IPS-15b (cell line): ENCODE results near the gene RAB6A.
"Not testable (repeated sequence)": the region's sequence is repeated elsewhere in the genome, so short reads cannot be mapped to it uniquely, and the experiment has no call there.

Experiments used
- H3K27me3 ChIP-seq: one replicate; pipeline ENCODE4 v1.6.1; 2013; ENCODE audit warnings: low read length; ENCODE audit not compliant: control insufficient read depth, insufficient read depth
- H3K36me3 ChIP-seq: one replicate; pipeline ENCODE4 v1.6.1; 2013; ENCODE audit warnings: low read length; ENCODE audit not compliant: control insufficient read depth, insufficient read depth
- H3K4me1 ChIP-seq: one replicate; pipeline ENCODE4 v1.6.1; 2013; ENCODE audit warnings: mild to moderate bottlenecking, low read length; ENCODE audit not compliant: control insufficient read depth, insufficient read depth
- H3K4me3 ChIP-seq: one replicate; pipeline ENCODE4 v1.5.1; 2013; ENCODE audit warnings: low read depth, low read length
- H3K9ac ChIP-seq: one replicate; pipeline ENCODE4 v1.6.1; 2013; ENCODE audit warnings: low read depth, mild to moderate bottlenecking, low read length
- H3K9me3 ChIP-seq: one replicate; pipeline ENCODE4 v1.6.1; 2013; ENCODE audit warnings: mild to moderate bottlenecking, low read length; ENCODE audit not compliant: control insufficient read depth, insufficient read depth

Gene RAB6A

GRCh38 chr11:73747762-73748161, 13.1 kb downstream of the RAB6A start:
- no peaks in the 10 kb centered on the region for H3K4me1 ChIP-seq
- no peak overlapping the region for H3K9ac ChIP-seq
- H3K9me3 ChIP-seq, result no peaks in the 10 kb centered on the region
- H3K4me3 ChIP-seq, result no peak overlapping the region
- H3K27me3 ChIP-seq, result no peaks in the 10 kb centered on the region
- no peaks in the 10 kb centered on the region for H3K36me3 ChIP-seq

GRCh38 chr11:73746701-73747100, 14.2 kb downstream of the RAB6A start:
- no peak overlapping the region for H3K4me3 ChIP-seq
- no peaks in the 10 kb centered on the region for H3K36me3 ChIP-seq
- H3K4me1 ChIP-seq, result no peaks in the 10 kb centered on the region
- no peak overlapping the region for H3K9ac ChIP-seq
- H3K9me3 ChIP-seq, result no peaks in the 10 kb centered on the region
- H3K27me3 ChIP-seq, result no peaks in the 10 kb centered on the region

- Histone ChIP-seq H3K27me3 (no peaks in the 10 kb centered on the region), H3K9ac (no peak overlapping the region), H3K4me3 (no peak overlapping the region), H3K9me3 (no peaks in the 10 kb centered on the region), H3K36me3 (no peaks in the 10 kb centered on the region), H3K4me1 (no peaks in the 10 kb centered on the region)
These were observed 17.8 kb downstream of the RAB6A start for GRCh38 chr11:73743045-73743444.

- H3K36me3 ChIP-seq, H3K27me3 ChIP-seq, H3K4me1 ChIP-seq, H3K4me3 ChIP-seq, H3K9me3 ChIP-seq, H3K9ac ChIP-seq: not testable (repeated sequence)
These were observed 24.9 kb downstream of the RAB6A start for GRCh38 chr11:73735959-73736358.

GRCh38 chr11:73734993-73735392, 25.9 kb downstream of the RAB6A start:
- Histone ChIP-seq H3K4me1 (no peaks in the 10 kb centered on the region), H3K9ac (no peak overlapping the region), H3K9me3 (no peaks in the 10 kb centered on the region), H3K27me3 (no peaks in the 10 kb centered on the region), H3K4me3 (no peak overlapping the region), H3K36me3 (peaks cover 2% of the 10 kb centered on the region)

- H3K27me3 ChIP-seq, H3K9me3 ChIP-seq, H3K36me3 ChIP-seq, H3K4me1 ChIP-seq, H3K9ac ChIP-seq, H3K4me3 ChIP-seq: not testable (repeated sequence)
These were observed 26.9 kb downstream of the RAB6A start for GRCh38 chr11:73734011-73734410.

- H3K9me3 ChIP-seq, H3K4me1 ChIP-seq, H3K27me3 ChIP-seq, H3K4me3 ChIP-seq, H3K36me3 ChIP-seq, H3K9ac ChIP-seq: not testable (repeated sequence)
These were observed 27.9 kb downstream of the RAB6A start for GRCh38 chr11:73732936-73733335.

GRCh38 chr11:73729594-73730206, 31.2 kb downstream of the RAB6A start:
- Histone ChIP-seq H3K9ac (no peak overlapping the region), H3K27me3 (no peaks in the 10 kb centered on the region), H3K4me3 (no peak overlapping the region)

GRCh38 chr11:73728000-73728399, 32.9 kb downstream of the RAB6A start:
- no peak overlapping the region for H3K9ac ChIP-seq
- H3K4me1 ChIP-seq, result no peaks in the 10 kb centered on the region
- H3K9me3 ChIP-seq, result no peaks in the 10 kb centered on the region
- peaks cover 2% of the 10 kb centered on the region for H3K36me3 ChIP-seq
- H3K27me3 ChIP-seq, result no peaks in the 10 kb centered on the region
- H3K4me3 ChIP-seq, result no peak overlapping the region

More at GRCh38 chr11:73729594-73730206, 31.2 kb downstream of the RAB6A start:
- H3K4me1 ChIP-seq, result no peaks in the 10 kb centered on the region
- peaks cover 2% of the 10 kb centered on the region for H3K36me3 ChIP-seq
- H3K9me3 ChIP-seq, result no peaks in the 10 kb centered on the region

- Histone ChIP-seq H3K9me3 (no peaks in the 10 kb centered on the region), H3K27me3 (no peaks in the 10 kb centered on the region), H3K4me3 (no peak overlapping the region), H3K4me1 (no peaks in the 10 kb centered on the region), H3K36me3 (no peaks in the 10 kb centered on the region), H3K9ac (no peak overlapping the region)
These were observed 34.0 kb downstream of the RAB6A start for GRCh38 chr11:73726825-73727224.

- no peaks in the 10 kb centered on the region for H3K27me3 ChIP-seq
- H3K36me3 ChIP-seq, result no peaks in the 10 kb centered on the region
- no peaks in the 10 kb centered on the region for H3K4me1 ChIP-seq
- H3K9ac ChIP-seq, result no peak overlapping the region
- H3K9me3 ChIP-seq, result no peaks in the 10 kb centered on the region
- no peak overlapping the region for H3K4me3 ChIP-seq
These were observed 43.7 kb downstream of the RAB6A start for GRCh38 chr11:73717136-73717535.

- no peak overlapping the region for H3K4me3 ChIP-seq
- no peaks in the 10 kb centered on the region for H3K4me1 ChIP-seq
- no peaks in the 10 kb centered on the region for H3K36me3 ChIP-seq
- H3K9me3 ChIP-seq, result no peaks in the 10 kb centered on the region
- no peak overlapping the region for H3K9ac ChIP-seq
- no peaks in the 10 kb centered on the region for H3K27me3 ChIP-seq
These were observed 44.5 kb downstream of the RAB6A start for GRCh38 chr11:73716153-73717056.
